Measurements from ENCODE around the gene NCKAP5. TPM values are rescaled to one million over a fixed set of nuclear protein-coding genes. Genes with fewer than 3 reads are reported as not detected.

Gene NCKAP5
- total RNA-seq, 1 experiment from 2014 or later = not detected

DNA sequence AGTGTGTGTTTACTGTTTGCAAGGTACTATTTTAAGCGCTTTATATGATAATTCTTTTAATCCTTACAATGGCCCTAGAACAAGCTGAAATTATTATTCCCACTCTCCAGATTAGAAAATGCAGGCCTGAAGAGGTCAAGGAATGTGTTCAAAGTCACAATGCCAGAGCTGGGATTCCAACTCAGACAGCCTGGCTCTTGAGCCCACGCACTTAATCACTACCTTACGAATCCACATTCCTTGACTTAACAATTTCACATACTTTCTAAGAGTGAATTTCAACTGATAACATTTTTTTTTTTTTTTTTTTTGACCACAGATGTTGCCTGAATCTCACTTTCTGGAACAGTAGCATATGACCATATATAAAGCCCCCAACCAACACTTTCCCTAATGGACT lies 400.3 kb downstream of the NCKAP5 start:
- no peaks in the 10 kb centered on the region for H3K36me3 Mint-ChIP-seq (ENCODE audit: insufficient read depth, unreplicated experiment)
- intact Hi-C loops (cut with micrococcal nuclease) = no loop called here
- H3K27me3 Mint-ChIP-seq (ENCODE audit: insufficient read depth, unreplicated experiment) = no peaks in the 10 kb centered on the region
- no peak overlapping the region for H3K4me3 Mint-ChIP-seq (ENCODE audit: unreplicated experiment)
- no TSS peak for BruUV-seq (replicated peaks)
- H3K4me1 Mint-ChIP-seq (ENCODE audit: insufficient read depth, unreplicated experiment) = no peaks in the 10 kb centered on the region
- TF ChIP-seq CTCF (IDR thresholded peaks at IDR 0.05; ENCODE audit: unreplicated experiment) = no peak
- ChIA-PET POLR2A (no interaction called here), CTCF (interaction anchor here (0.7 to 3.2 kb wide), 5 partner anchors 29 to 819 kb away, joined by 3 to 26 read pairs (median 5); no protein-coding TSS in a partner anchor)
- H3K9me3 Mint-ChIP-seq (ENCODE audit: unreplicated experiment) = no peaks in the 10 kb centered on the region
- H3K27ac Mint-ChIP-seq (ENCODE audit: low read depth, unreplicated experiment) = no peak overlapping the region
- no peak for DNase-seq (ENCODE audit: unreplicated experiment)

- CTCF ChIA-PET = interaction anchor here (0.9 to 3.2 kb wide), 6 partner anchors 82 to 899 kb away, joined by 3 to 26 read pairs (median 4); no protein-coding TSS in a partner anchor
- Mint-ChIP-seq H3K4me1 (ENCODE audit: insufficient read depth, unreplicated experiment) (no peaks in the 10 kb centered on the region), H3K9me3 (ENCODE audit: unreplicated experiment) (no peaks in the 10 kb centered on the region), H3K27me3 (ENCODE audit: insufficient read depth, unreplicated experiment) (no peaks in the 10 kb centered on the region), H3K27ac (ENCODE audit: low read depth, unreplicated experiment) (no peak overlapping the region), H3K4me3 (ENCODE audit: unreplicated experiment) (no peak overlapping the region), H3K36me3 (ENCODE audit: insufficient read depth, unreplicated experiment) (no peaks in the 10 kb centered on the region)
- intact Hi-C loops (cut with micrococcal nuclease) = no loop called here
- no peak for TF ChIP-seq CTCF (IDR thresholded peaks at IDR 0.05; ENCODE audit: unreplicated experiment)
- DNase-seq (ENCODE audit: unreplicated experiment) = no peak
- no TSS peak for BruUV-seq (replicated peaks)
- POLR2A ChIA-PET = no interaction called here
Observed at GRCh38 chr2:133167223-133167622, 401.0 kb downstream of the NCKAP5 start.

- no peaks in the 10 kb centered on the region for H3K27me3 Mint-ChIP-seq (ENCODE audit: insufficient read depth, unreplicated experiment)
- H3K4me3 Mint-ChIP-seq (ENCODE audit: unreplicated experiment) = no peak overlapping the region
- TF ChIP-seq CTCF (IDR thresholded peaks at IDR 0.05; ENCODE audit: unreplicated experiment) = no peak
- no TSS peak for BruUV-seq (replicated peaks)
- DNase-seq (ENCODE audit: unreplicated experiment) = no peak
- H3K9me3 Mint-ChIP-seq (ENCODE audit: unreplicated experiment) = no peaks in the 10 kb centered on the region
- H3K4me1 Mint-ChIP-seq (ENCODE audit: insufficient read depth, unreplicated experiment) = no peaks in the 10 kb centered on the region
- ChIA-PET CTCF (interaction anchor here (0.9 to 3.2 kb wide), 4 partner anchors 17 to 622 kb away, joined by 3 to 26 read pairs (median 3); no protein-coding TSS in a partner anchor), POLR2A (no interaction called here)
- no peak overlapping the region for H3K27ac Mint-ChIP-seq (ENCODE audit: low read depth, unreplicated experiment)
- no peaks in the 10 kb centered on the region for H3K36me3 Mint-ChIP-seq (ENCODE audit: insufficient read depth, unreplicated experiment)
- intact Hi-C loops (cut with micrococcal nuclease) = no loop called here
Observed at GRCh38 chr2:133166031-133166430, 402.2 kb downstream of the NCKAP5 start.

DNA sequence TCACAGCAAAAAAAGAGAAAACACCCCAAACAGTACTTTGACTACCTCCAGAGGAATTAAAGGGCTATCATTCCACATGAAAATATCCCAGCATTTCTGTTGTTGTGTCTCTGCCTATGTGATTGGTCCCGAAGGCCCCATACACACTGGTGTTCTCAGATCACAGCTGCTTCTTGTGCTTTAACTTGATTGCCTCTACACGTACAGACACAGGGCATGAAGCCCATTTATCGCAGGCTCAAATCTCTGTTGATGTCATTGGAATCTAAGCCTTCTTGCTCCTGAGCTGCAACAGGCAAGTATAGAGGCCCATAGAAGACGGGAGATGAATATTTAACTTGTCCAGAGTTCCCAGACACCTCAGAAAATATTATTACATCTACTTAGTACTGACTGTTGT lies 405.2 kb downstream of the NCKAP5 start:
- no peak for DNase-seq (ENCODE audit: unreplicated experiment)
- TF ChIP-seq CTCF (IDR thresholded peaks at IDR 0.05; ENCODE audit: unreplicated experiment) = no peak
- no TSS peak for BruUV-seq (replicated peaks)
- no peaks in the 10 kb centered on the region for H3K27me3 Mint-ChIP-seq (ENCODE audit: insufficient read depth, unreplicated experiment)
- no peak overlapping the region for H3K27ac Mint-ChIP-seq (ENCODE audit: low read depth, unreplicated experiment)
- intact Hi-C loops (cut with micrococcal nuclease) = no loop called here
- H3K36me3 Mint-ChIP-seq (ENCODE audit: insufficient read depth, unreplicated experiment) = peaks cover 7% of the 10 kb centered on the region
- no peaks in the 10 kb centered on the region for H3K4me1 Mint-ChIP-seq (ENCODE audit: insufficient read depth, unreplicated experiment)
- no peak overlapping the region for H3K4me3 Mint-ChIP-seq (ENCODE audit: unreplicated experiment)
- no peaks in the 10 kb centered on the region for H3K9me3 Mint-ChIP-seq (ENCODE audit: unreplicated experiment)
- ChIA-PET POLR2A (no interaction called here), CTCF (interaction anchor here (0.6 to 1.5 kb wide), 2 partner anchors 616 to 799 kb away, joined by 4 to 5 read pairs; no protein-coding TSS in a partner anchor)

All from MCF 10A (cell line).